Measurements from ENCODE around the gene XBP1.
A peak's percentile ranks its signal among the peaks of the same experiment; 100 is the strongest.
"Not testable (repeated sequence)": the region's sequence is repeated elsewhere in the genome, so short reads cannot be mapped to it uniquely, and the experiment has no call there.

XBP1 gene

DNA sequence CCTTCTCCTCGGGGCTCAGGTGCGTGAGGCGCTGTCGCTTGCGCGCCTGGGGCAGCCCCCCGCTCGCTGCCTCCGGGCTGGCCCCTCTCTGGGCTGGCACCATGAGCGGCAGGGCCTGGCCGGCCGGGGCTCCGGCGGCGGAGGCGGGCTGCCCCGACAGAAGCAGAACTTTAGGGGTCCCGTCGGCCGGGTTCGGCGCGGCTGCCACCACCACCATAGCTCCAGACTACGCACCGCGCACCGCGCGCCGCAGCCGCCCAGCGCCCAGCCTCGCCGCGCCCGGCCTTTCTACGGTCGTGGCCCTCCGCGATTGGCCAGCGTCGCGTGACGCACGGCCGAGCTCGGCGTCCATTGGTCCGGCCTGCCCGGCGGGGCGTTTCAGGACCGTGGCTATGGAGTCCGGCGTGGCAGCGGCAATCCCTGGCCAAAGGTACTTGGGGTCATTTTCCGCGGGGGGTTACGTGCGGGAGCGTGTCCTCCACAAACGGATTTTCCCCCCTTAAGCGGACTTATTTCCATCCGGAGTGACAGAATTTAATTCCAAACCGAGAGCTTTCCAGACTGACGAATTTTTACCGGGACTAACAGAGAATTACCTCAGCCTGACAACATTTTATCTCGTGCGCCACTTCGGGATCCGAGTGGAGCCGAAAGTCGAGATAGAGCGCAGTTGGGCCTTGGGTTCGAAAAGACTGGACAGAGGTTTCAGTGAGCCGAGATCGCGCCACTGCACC lies at the start of gene XBP1:
TSS of gene XBP1 (minus strand) at position 262 of the 734 bp plus-strand sequence.
- Histone ChIP-seq H3K9me3 (ENCODE audit: low read length) (no peaks in the 10 kb centered on the region), H3K9ac (ENCODE audit: low read length) (peak within 1 kb of the TSS; percentile 96), H3K27me3 (ENCODE audit: control insufficient read depth in 1 of 2, insufficient read depth in 2 of 2, low read length in 2 of 2) (no peaks in the 10 kb centered on the region), H3K4me3 (ENCODE audit: low read depth in 1 of 2, low read length in 2 of 2) (peak within 1 kb of the TSS; percentile 90 to 96), H3K27ac (ENCODE audit: low read depth, low read length) (peak within 1 kb of the TSS; percentile 99), H3K4me1 (ENCODE audit: insufficient read depth, low read length) (peaks cover 32% of the 10 kb centered on the region), H3K36me3 (ENCODE audit: insufficient read depth, low read length) (peaks cover 18% of the 10 kb centered on the region)

DNA sequence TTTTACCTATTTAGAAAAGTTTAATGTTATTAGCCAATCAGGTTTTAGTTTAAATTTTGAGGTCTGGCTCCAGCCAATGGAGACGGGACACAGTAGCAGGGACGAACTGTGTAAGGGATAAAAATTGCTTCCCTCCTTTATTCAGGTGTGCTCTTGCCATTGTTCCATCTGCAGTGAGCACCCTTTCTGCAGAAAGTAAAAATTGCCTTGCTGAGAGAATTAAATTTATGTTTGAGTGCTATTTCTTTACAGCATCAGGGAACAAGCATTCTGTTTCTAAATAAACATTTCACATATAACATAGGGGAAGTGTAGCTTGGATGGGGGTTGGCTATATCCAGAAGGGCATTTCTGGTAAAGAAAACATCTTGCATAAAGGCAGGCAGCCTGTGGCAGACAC lies 46.6 kb upstream of the XBP1 start:
- H3K27me3 ChIP-seq (ENCODE audit: control insufficient read depth in 1 of 2, insufficient read depth in 2 of 2, low read length in 2 of 2), result no peaks in the 10 kb centered on the region
- H3K36me3 ChIP-seq (ENCODE audit: insufficient read depth, low read length), result no peaks in the 10 kb centered on the region
- no peaks in the 10 kb centered on the region for H3K9me3 ChIP-seq (ENCODE audit: low read length)
- no peak overlapping the region for H3K27ac ChIP-seq (ENCODE audit: low read depth, low read length)
- H3K4me1 ChIP-seq (ENCODE audit: insufficient read depth, low read length), result no peaks in the 10 kb centered on the region
- H3K9ac ChIP-seq (ENCODE audit: low read length), result no peak overlapping the region
- no peak overlapping the region for H3K4me3 ChIP-seq (ENCODE audit: low read depth in 1 of 2, low read length in 2 of 2)

- H3K9me3 ChIP-seq (ENCODE audit: low read length); H3K27me3 ChIP-seq (ENCODE audit: control insufficient read depth in 1 of 2, insufficient read depth in 2 of 2, low read length in 2 of 2); H3K9ac ChIP-seq (ENCODE audit: low read length); H3K4me1 ChIP-seq (ENCODE audit: insufficient read depth, low read length); H3K36me3 ChIP-seq (ENCODE audit: insufficient read depth, low read length); H3K4me3 ChIP-seq (ENCODE audit: low read depth in 1 of 2, low read length in 2 of 2); H3K27ac ChIP-seq (ENCODE audit: low read depth, low read length): not testable (repeated sequence)
Observed at GRCh38 chr22:28844277-28844676, 43.9 kb upstream of the XBP1 start.

DNA sequence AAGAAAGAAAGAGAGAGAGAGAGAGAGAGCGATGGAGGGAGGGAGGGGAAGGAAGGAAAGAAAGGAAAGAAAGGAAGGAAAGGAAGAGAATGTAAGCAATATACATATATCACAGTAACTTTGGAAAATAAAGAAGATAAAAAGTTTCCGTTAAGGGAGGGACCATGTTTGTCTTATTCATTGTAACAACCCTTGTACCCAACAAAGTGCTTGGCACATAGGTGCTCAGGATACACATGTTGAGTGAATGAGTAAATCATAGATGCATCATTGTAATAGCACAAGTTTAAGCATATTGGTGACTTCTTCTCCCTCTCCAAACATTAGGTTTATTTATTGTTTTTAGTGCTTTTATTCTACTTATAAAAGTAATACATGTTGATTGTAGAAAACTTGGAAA lies 43.3 kb upstream of the XBP1 start:
- no peak overlapping the region for H3K9ac ChIP-seq (ENCODE audit: low read length)

GRCh38 chr22:28841111-28841510 lies 40.7 kb upstream of the XBP1 start:
- Histone ChIP-seq H3K27ac (ENCODE audit: low read depth, low read length) (no peak overlapping the region), H3K4me1 (ENCODE audit: insufficient read depth, low read length) (no peaks in the 10 kb centered on the region), H3K36me3 (ENCODE audit: insufficient read depth, low read length) (no peaks in the 10 kb centered on the region), H3K9ac (ENCODE audit: low read length) (no peak overlapping the region), H3K9me3 (ENCODE audit: low read length) (no peaks in the 10 kb centered on the region), H3K27me3 (ENCODE audit: control insufficient read depth in 1 of 2, insufficient read depth in 2 of 2, low read length in 2 of 2) (no peaks in the 10 kb centered on the region), H3K4me3 (ENCODE audit: low read depth in 1 of 2, low read length in 2 of 2) (no peak overlapping the region)

More for the DNA sequence above, 43.3 kb upstream of the XBP1 start:
- H3K27me3 ChIP-seq (ENCODE audit: control insufficient read depth in 1 of 2, insufficient read depth in 2 of 2, low read length in 2 of 2), result no peaks in the 10 kb centered on the region
- no peak overlapping the region for H3K4me3 ChIP-seq (ENCODE audit: low read depth in 1 of 2, low read length in 2 of 2)
- H3K27ac ChIP-seq (ENCODE audit: low read depth, low read length), result no peak overlapping the region
- no peaks in the 10 kb centered on the region for H3K4me1 ChIP-seq (ENCODE audit: insufficient read depth, low read length)
- H3K36me3 ChIP-seq (ENCODE audit: insufficient read depth, low read length), result no peaks in the 10 kb centered on the region
- no peaks in the 10 kb centered on the region for H3K9me3 ChIP-seq (ENCODE audit: low read length)

DNA sequence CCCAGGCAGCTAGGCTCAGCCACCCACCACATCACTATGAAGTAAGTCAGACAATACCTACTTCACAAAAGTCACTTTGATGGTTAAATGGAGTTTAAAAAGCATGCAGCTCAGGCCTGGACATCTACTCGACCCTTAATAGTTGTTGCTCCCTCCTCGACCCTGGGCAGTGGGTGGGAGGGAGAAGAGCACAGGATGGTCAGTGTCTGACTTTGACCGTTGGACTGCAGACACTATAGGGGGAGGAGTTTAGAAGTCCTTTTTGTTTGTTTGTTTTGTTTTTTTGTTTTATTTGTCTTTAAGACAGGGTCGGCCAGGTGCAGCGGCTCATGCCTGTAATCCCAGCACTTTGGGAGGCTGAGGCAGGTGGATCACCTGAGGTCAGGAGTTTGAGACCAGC lies 38.6 kb upstream of the XBP1 start:
- Histone ChIP-seq H3K36me3 (ENCODE audit: insufficient read depth, low read length) (no peaks in the 10 kb centered on the region), H3K27me3 (ENCODE audit: control insufficient read depth in 1 of 2, insufficient read depth in 2 of 2, low read length in 2 of 2) (no peaks in the 10 kb centered on the region), H3K9me3 (ENCODE audit: low read length) (no peaks in the 10 kb centered on the region), H3K4me1 (ENCODE audit: insufficient read depth, low read length) (no peaks in the 10 kb centered on the region), H3K4me3 (ENCODE audit: low read depth in 1 of 2, low read length in 2 of 2) (no peak overlapping the region), H3K9ac (ENCODE audit: low read length) (no peak overlapping the region), H3K27ac (ENCODE audit: low read depth, low read length) (no peak overlapping the region)

DNA sequence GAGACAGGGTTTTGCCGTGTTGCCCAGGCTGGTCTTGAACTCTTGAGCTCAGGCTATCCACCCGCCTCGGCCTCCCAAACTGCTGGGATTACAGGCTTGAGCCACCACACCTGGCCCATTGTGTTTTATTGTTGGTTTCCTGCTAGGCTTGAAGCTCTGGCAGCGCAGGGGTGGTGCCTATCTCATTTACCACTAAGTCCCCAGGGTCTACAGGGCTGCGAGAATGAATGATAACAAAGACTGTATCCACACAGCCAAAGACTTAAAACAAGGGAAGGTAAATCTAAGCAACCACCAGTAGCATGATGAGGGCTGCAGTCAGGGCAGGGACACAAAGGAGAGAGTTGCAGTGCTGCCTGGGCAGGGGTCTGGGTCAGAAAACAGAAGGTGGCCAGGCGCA lies 37.3 kb upstream of the XBP1 start:
- Histone ChIP-seq H3K4me3 (ENCODE audit: low read depth in 1 of 2, low read length in 2 of 2) (no peak overlapping the region), H3K9ac (ENCODE audit: low read length) (no peak overlapping the region), H3K9me3 (ENCODE audit: low read length) (no peaks in the 10 kb centered on the region), H3K4me1 (ENCODE audit: insufficient read depth, low read length) (no peaks in the 10 kb centered on the region), H3K27ac (ENCODE audit: low read depth, low read length) (no peak overlapping the region), H3K36me3 (ENCODE audit: insufficient read depth, low read length) (no peaks in the 10 kb centered on the region), H3K27me3 (ENCODE audit: control insufficient read depth in 1 of 2, insufficient read depth in 2 of 2, low read length in 2 of 2) (no peaks in the 10 kb centered on the region)

GRCh38 chr22:28835630-28836189 lies 35.3 kb upstream of the XBP1 start:
- Histone ChIP-seq H3K27ac (ENCODE audit: low read depth, low read length) (no peak overlapping the region), H3K9ac (ENCODE audit: low read length) (no peak overlapping the region), H3K9me3 (ENCODE audit: low read length) (no peaks in the 10 kb centered on the region), H3K4me3 (ENCODE audit: low read depth in 1 of 2, low read length in 2 of 2) (no peak overlapping the region), H3K27me3 (ENCODE audit: control insufficient read depth in 1 of 2, insufficient read depth in 2 of 2, low read length in 2 of 2) (no peaks in the 10 kb centered on the region), H3K36me3 (ENCODE audit: insufficient read depth, low read length) (no peaks in the 10 kb centered on the region), H3K4me1 (ENCODE audit: insufficient read depth, low read length) (no peaks in the 10 kb centered on the region)

- Histone ChIP-seq H3K4me3 (ENCODE audit: low read depth in 1 of 2, low read length in 2 of 2) (no peak overlapping the region), H3K27ac (ENCODE audit: low read depth, low read length) (no peak overlapping the region), H3K36me3 (ENCODE audit: insufficient read depth, low read length) (no peaks in the 10 kb centered on the region), H3K9me3 (ENCODE audit: low read length) (no peaks in the 10 kb centered on the region), H3K4me1 (ENCODE audit: insufficient read depth, low read length) (peaks cover 6% of the 10 kb centered on the region), H3K9ac (ENCODE audit: low read length) (no peak overlapping the region), H3K27me3 (ENCODE audit: control insufficient read depth in 1 of 2, insufficient read depth in 2 of 2, low read length in 2 of 2) (no peaks in the 10 kb centered on the region)
Observed at GRCh38 chr22:28833276-28833923, 33.0 kb upstream of the XBP1 start.

- Histone ChIP-seq H3K9ac (ENCODE audit: low read length) (no peak overlapping the region), H3K27ac (ENCODE audit: low read depth, low read length) (no peak overlapping the region), H3K9me3 (ENCODE audit: low read length) (no peaks in the 10 kb centered on the region), H3K36me3 (ENCODE audit: insufficient read depth, low read length) (no peaks in the 10 kb centered on the region), H3K4me3 (ENCODE audit: low read depth in 1 of 2, low read length in 2 of 2) (no peak overlapping the region), H3K4me1 (ENCODE audit: insufficient read depth, low read length) (peaks cover 6% of the 10 kb centered on the region), H3K27me3 (ENCODE audit: control insufficient read depth in 1 of 2, insufficient read depth in 2 of 2, low read length in 2 of 2) (no peaks in the 10 kb centered on the region)
Observed at GRCh38 chr22:28832731-28833130, 32.4 kb upstream of the XBP1 start.

DNA sequence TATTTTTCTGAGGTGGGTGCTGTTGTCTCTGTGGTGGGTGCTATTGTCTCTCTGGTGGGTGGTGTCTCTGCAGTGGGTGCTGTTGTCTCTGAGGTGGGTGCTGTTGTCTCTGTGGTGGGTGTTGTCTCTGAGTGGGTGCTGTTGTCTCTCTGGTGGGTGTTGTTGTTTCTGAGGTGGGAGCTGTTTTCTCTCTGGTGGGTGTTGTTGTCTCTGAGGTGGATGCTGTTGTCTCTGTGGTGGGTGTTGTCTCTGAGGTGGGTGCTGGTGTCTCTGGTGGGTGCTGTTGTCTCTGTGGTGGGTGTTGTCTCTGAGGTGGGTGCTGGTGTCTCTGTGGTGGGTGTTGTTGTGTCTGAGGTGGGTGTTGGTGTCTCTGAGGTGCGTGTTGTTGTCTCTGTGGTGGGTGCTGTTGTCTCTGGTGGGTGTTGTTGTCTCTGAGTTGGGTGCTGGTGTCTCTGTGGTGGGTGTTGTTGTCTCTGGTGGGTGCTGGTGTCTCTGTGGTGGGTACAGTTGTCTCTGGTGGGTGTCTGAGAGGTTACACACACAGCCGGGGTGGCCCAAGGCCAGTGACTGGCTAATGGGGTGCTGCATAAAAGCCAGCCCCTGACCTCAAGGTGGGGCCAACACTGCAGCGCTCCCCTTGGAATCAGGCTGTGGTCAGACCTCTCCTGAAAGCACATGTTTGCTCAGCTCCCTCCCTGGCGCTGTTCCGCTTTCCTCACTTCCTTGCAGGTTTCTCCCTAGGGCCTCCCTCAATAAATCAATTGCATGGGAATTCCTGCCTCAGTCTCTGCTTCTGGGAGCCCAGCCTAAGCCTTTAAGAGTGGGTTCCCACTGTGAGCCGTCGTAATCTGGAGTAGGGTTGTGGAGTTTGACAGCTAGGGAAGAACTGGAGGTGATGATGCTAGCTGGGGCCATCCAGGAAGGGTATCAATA lies 31.0 kb upstream of the XBP1 start:
- no peaks in the 10 kb centered on the region for H3K36me3 ChIP-seq (ENCODE audit: insufficient read depth, low read length)
- H3K9ac ChIP-seq (ENCODE audit: low read length), result no peak overlapping the region
- H3K4me3 ChIP-seq (ENCODE audit: low read depth in 1 of 2, low read length in 2 of 2), result no peak overlapping the region
- no peak overlapping the region for H3K27ac ChIP-seq (ENCODE audit: low read depth, low read length)
- H3K9me3 ChIP-seq (ENCODE audit: low read length), result no peaks in the 10 kb centered on the region
- peaks cover 6% of the 10 kb centered on the region for H3K4me1 ChIP-seq (ENCODE audit: insufficient read depth, low read length)
- no peaks in the 10 kb centered on the region for H3K27me3 ChIP-seq (ENCODE audit: control insufficient read depth in 1 of 2, insufficient read depth in 2 of 2, low read length in 2 of 2)

Measured in muscle layer of colon (tissue), 2 donors.